Karpas-422 (cell line): ENCODE results near the gene SLC9C1. TPM values are rescaled to one million over a fixed set of nuclear protein-coding genes. Genes with fewer than 3 reads are reported as not detected.
A peak's percentile ranks its signal among the peaks of the same experiment; 100 is the strongest.

Experiments used
- DNase-seq: peaks from one replicate; pipeline ENCODE4 v3.0.0-alpha.2; 2015
- H2AFZ ChIP-seq: fragments of 200-600 bp; sonication (generic); 2 replicates; pipeline ENCODE4 v1.6.1; 2014; ENCODE audit warnings: antibody characterized with exemption, low read length, mixed read lengths
- H3K27ac ChIP-seq: fragments of 200-600 bp; sonication (generic); 2 replicates; pipeline ENCODE4 v1.5.1; 2014; ENCODE audit warnings: mild to moderate bottlenecking, low read length, moderate library complexity
- H3K27me3 ChIP-seq: fragments of 200-600 bp; sonication (generic); 2 replicates; pipeline ENCODE4 v1.6.1; 2014; ENCODE audit warnings: low read length, mixed read lengths
- H3K36me3 ChIP-seq: fragments of 200-600 bp; sonication (generic); 2 replicates; pipeline ENCODE4 v1.6.1; 2014; ENCODE audit warnings: low read length, mixed read lengths; ENCODE audit not compliant: insufficient read depth
- H3K4me1 ChIP-seq: fragments of 200-600 bp; sonication (generic); 2 replicates; pipeline ENCODE4 v1.6.1; 2014; ENCODE audit warnings: mild to moderate bottlenecking, low read length, mixed read lengths
- H3K4me2 ChIP-seq: fragments of 200-600 bp; sonication (generic); 2 replicates; pipeline ENCODE4 v1.6.1; 2014; ENCODE audit warnings: low read length, low read depth, mild to moderate bottlenecking; ENCODE audit not compliant: poor library complexity, severe bottlenecking
- H3K4me3 ChIP-seq: fragments of 200-600 bp; sonication (generic); 2 replicates; pipeline ENCODE4 v1.5.1; 2014; ENCODE audit warnings: mild to moderate bottlenecking, antibody characterized with exemption, low read length, mixed read lengths
- H3K79me2 ChIP-seq: fragments of 200-600 bp; sonication (generic); 2 replicates; pipeline ENCODE4 v1.6.1; 2014; ENCODE audit warnings: mild to moderate bottlenecking, low read length, mixed read lengths
- H3K9ac ChIP-seq: fragments of 200-600 bp; sonication (generic); 2 replicates; pipeline ENCODE4 v1.6.0; 2014; ENCODE audit warnings: low read length
- H3K9me2 ChIP-seq: fragments of 200-600 bp; sonication (generic), shearing (Covaris generic); replicated peaks from 2 replicates; pipeline ENCODE4 v1.6.0; 2014; ENCODE audit warnings: mild to moderate bottlenecking, low read length, moderate library complexity; ENCODE audit not compliant: insufficient read depth
- H3K9me3 ChIP-seq: fragments of 300-700, 200-600 bp; sonication (generic); 2 replicates; pipeline ENCODE4 v1.6.1; 2014; ENCODE audit warnings: low read length, mixed read lengths
- H4K20me1 ChIP-seq: fragments of 200-600 bp; sonication (generic); 2 replicates; pipeline ENCODE4 v1.6.1; 2014; ENCODE audit warnings: mild to moderate bottlenecking, antibody characterized with exemption, low read length, low read depth; ENCODE audit not compliant: insufficient read depth
- total RNA-seq: library from RNA; depleted of rRNA; stranded (reverse); fragments of >200 nt; shearing (Covaris generic); gene quantifications from 2 replicates; pipeline ENCODE4 v1.2.3, GENCODE V29; 2014; ENCODE audit warnings: low replicate concordance

SLC9C1 gene
- total RNA-seq, 1 experiment from 2014 or later, result 1.1 TPM

- no peak overlapping the region for H3K4me3 ChIP-seq
- no peaks in the 10 kb centered on the region for H3K9me2 ChIP-seq
- H3K27ac ChIP-seq, result peak overlapping the region; percentile 21; the same call in 1 of the 2 replicates
- H3K27me3 ChIP-seq, result no peaks in the 10 kb centered on the region
- no peaks in the 10 kb centered on the region for H3K79me2 ChIP-seq
- H3K4me2 ChIP-seq, result peak overlapping the region; percentile 44
- no peaks in the 10 kb centered on the region for H3K9me3 ChIP-seq
- peaks cover 16% of the 10 kb centered on the region for H3K4me1 ChIP-seq
- peak overlapping the region; percentile 61; the same call in 1 of the 2 replicates for H2AFZ ChIP-seq
- H3K36me3 ChIP-seq, result no peaks in the 10 kb centered on the region
- no peak overlapping the region for H3K9ac ChIP-seq
- peak; percentile 70 for DNase-seq
- no peaks in the 10 kb centered on the region for H4K20me1 ChIP-seq
These were observed 126.3 kb downstream of the SLC9C1 start for GRCh38 chr3:112167758-112168157.

GRCh38 chr3:112149136-112149535 lies 144.9 kb downstream of the SLC9C1 start:
- H3K4me2 ChIP-seq, result no peak overlapping the region
- no peaks in the 10 kb centered on the region for H3K36me3 ChIP-seq
- no peaks in the 10 kb centered on the region for H3K9me2 ChIP-seq
- H3K4me3 ChIP-seq, result no peak overlapping the region
- peaks cover 14% of the 10 kb centered on the region for H3K9me3 ChIP-seq
- H3K4me1 ChIP-seq, result no peaks in the 10 kb centered on the region
- DNase-seq, result no peak
- no peaks in the 10 kb centered on the region for H3K79me2 ChIP-seq
- no peak overlapping the region for H3K27ac ChIP-seq
- H2AFZ ChIP-seq, result no peak overlapping the region
- no peak overlapping the region for H3K9ac ChIP-seq
- H4K20me1 ChIP-seq, result no peaks in the 10 kb centered on the region
- no peaks in the 10 kb centered on the region for H3K27me3 ChIP-seq

- Histone ChIP-seq H2AFZ (no peak overlapping the region), H3K4me3 (no peak overlapping the region), H3K9me2 (no peaks in the 10 kb centered on the region), H4K20me1 (no peaks in the 10 kb centered on the region), H3K79me2 (no peaks in the 10 kb centered on the region), H3K36me3 (no peaks in the 10 kb centered on the region), H3K27me3 (no peaks in the 10 kb centered on the region), H3K4me1 (peaks cover under 1% of the 10 kb centered on the region), H3K9ac (no peak overlapping the region), H3K9me3 (peaks cover 14% of the 10 kb centered on the region), H3K27ac (no peak overlapping the region), H3K4me2 (no peak overlapping the region)
- DNase-seq, result no peak
These were observed 150.3 kb downstream of the SLC9C1 start for GRCh38 chr3:112143689-112144088.

- no peaks in the 10 kb centered on the region for H3K9me2 ChIP-seq
- no peaks in the 10 kb centered on the region for H4K20me1 ChIP-seq
- H3K4me1 ChIP-seq, result peaks cover 5% of the 10 kb centered on the region
- no peaks in the 10 kb centered on the region for H3K36me3 ChIP-seq
- no peak overlapping the region for H3K9ac ChIP-seq
- no peaks in the 10 kb centered on the region for H3K27me3 ChIP-seq
- no peak for DNase-seq
- no peak overlapping the region for H3K4me3 ChIP-seq
- no peak overlapping the region for H2AFZ ChIP-seq
- H3K79me2 ChIP-seq, result no peaks in the 10 kb centered on the region
- peaks cover 14% of the 10 kb centered on the region; the same call in 1 of the 2 replicates for H3K9me3 ChIP-seq
- H3K27ac ChIP-seq, result no peak overlapping the region
- H3K4me2 ChIP-seq, result no peak overlapping the region
These were observed 150.8 kb downstream of the SLC9C1 start for GRCh38 chr3:112143251-112143650.

GRCh38 chr3:112141293-112141692 lies 152.7 kb downstream of the SLC9C1 start:
- no peak for DNase-seq
- Histone ChIP-seq H3K9me3 (peaks cover 3% of the 10 kb centered on the region; the same call in 1 of the 2 replicates), H2AFZ (no peak overlapping the region), H3K4me1 (peaks cover 24% of the 10 kb centered on the region), H3K79me2 (no peaks in the 10 kb centered on the region), H3K36me3 (no peaks in the 10 kb centered on the region), H3K4me2 (no peak overlapping the region), H3K27ac (no peak overlapping the region), H3K4me3 (no peak overlapping the region), H3K9me2 (no peaks in the 10 kb centered on the region), H4K20me1 (no peaks in the 10 kb centered on the region), H3K9ac (no peak overlapping the region), H3K27me3 (no peaks in the 10 kb centered on the region)

GRCh38 chr3:112140584-112140983 lies 153.4 kb downstream of the SLC9C1 start:
- Histone ChIP-seq H3K79me2 (no peaks in the 10 kb centered on the region), H3K4me3 (no peak overlapping the region), H3K9me3 (peaks cover 3% of the 10 kb centered on the region; the same call in 1 of the 2 replicates), H3K4me1 (peaks cover 31% of the 10 kb centered on the region), H4K20me1 (no peaks in the 10 kb centered on the region), H3K36me3 (no peaks in the 10 kb centered on the region), H3K4me2 (no peak overlapping the region), H3K9me2 (no peaks in the 10 kb centered on the region), H3K9ac (no peak overlapping the region), H3K27me3 (no peaks in the 10 kb centered on the region), H3K27ac (no peak overlapping the region), H2AFZ (no peak overlapping the region)
- no peak for DNase-seq

- H3K27ac ChIP-seq, result no peak overlapping the region
- no peak overlapping the region for H3K9ac ChIP-seq
- H3K27me3 ChIP-seq, result no peaks in the 10 kb centered on the region
- H3K4me1 ChIP-seq, result peaks cover 53% of the 10 kb centered on the region
- H3K9me3 ChIP-seq, result no peaks in the 10 kb centered on the region
- H3K9me2 ChIP-seq, result no peaks in the 10 kb centered on the region
- H2AFZ ChIP-seq, result peak overlapping the region; percentile 77
- no peaks in the 10 kb centered on the region for H3K36me3 ChIP-seq
- DNase-seq, result peak; percentile 37
- H3K4me3 ChIP-seq, result no peak overlapping the region
- no peaks in the 10 kb centered on the region for H4K20me1 ChIP-seq
- peak overlapping the region; percentile 91 for H3K4me2 ChIP-seq
- no peaks in the 10 kb centered on the region; the same call in 1 of the 2 replicates for H3K79me2 ChIP-seq
These were observed 155.6 kb downstream of the SLC9C1 start for GRCh38 chr3:112138219-112138969.

GRCh38 chr3:112137781-112138180 lies 156.2 kb downstream of the SLC9C1 start:
- Histone ChIP-seq H2AFZ (peak overlapping the region; percentile 77), H3K4me2 (peak overlapping the region; percentile 91)
- peak; percentile 41 for DNase-seq

More at GRCh38 chr3:112137781-112138180, 156.2 kb downstream of the SLC9C1 start:
- Histone ChIP-seq H3K27me3 (no peaks in the 10 kb centered on the region), H3K9me3 (no peaks in the 10 kb centered on the region), H3K36me3 (no peaks in the 10 kb centered on the region), H3K9me2 (no peaks in the 10 kb centered on the region), H3K27ac (peak overlapping the region; percentile 99), H3K4me3 (peak overlapping the region; percentile 46), H3K4me1 (peaks cover 59% of the 10 kb centered on the region), H3K79me2 (peaks cover 3% of the 10 kb centered on the region), H4K20me1 (no peaks in the 10 kb centered on the region), H3K9ac (peak overlapping the region; percentile 46; the same call in 1 of the 2 replicates)
